Measurements from ENCODE around the gene LCK. TPM values are rescaled to one million over a fixed set of nuclear protein-coding genes. Genes with fewer than 3 reads are reported as not detected.
A peak's percentile ranks its signal among the peaks of the same experiment; 100 is the strongest.

LCK gene
- total and polyA plus RNA-seq, 12 donors: 0.25 to 7.1 (median 0.62) TPM

DNA sequence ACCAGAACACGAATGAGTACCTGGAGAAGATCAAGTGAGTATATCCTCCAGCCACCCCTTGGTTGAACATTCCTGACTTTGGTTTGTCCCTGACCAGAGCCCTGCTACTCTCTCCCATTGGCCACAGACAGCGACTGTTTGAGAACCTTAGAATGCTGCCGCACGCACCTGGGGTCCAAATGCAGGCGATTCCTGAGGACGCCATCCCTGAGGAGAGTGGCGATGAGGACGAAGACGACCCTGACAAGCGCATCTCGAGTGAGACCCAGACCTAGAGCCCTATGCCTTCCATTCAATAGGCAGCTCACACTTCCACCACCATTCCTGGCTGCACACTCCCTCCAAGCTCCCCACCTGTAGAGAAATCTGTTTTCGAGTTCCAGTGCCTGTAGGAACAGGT lies 80.5 kb downstream of the LCK start:
- Histone ChIP-seq H3K27ac (no peak overlapping the region), H3K9me3 (no peaks in the 10 kb centered on the region), H3K36me3 (peaks cover 0 to 80% (median 51%) of the 10 kb centered on the region in 9 donors), H3K4me1 (peaks cover 0 to 22% (median 17%) of the 10 kb centered on the region in 9 donors), H3K4me3 (no peak overlapping the region), H3K27me3 (peaks cover 0 to 11% (median 0%) of the 10 kb centered on the region in 7 donors)
- whole genome bisulfite sequencing, 2 donors: 89 to 91% methylated on average over 12 of the region's 12 CpGs
- intact Hi-C loops (cut with DNase I): no loop called here
- ATAC-seq: no peak
- no peak for TF ChIP-seq CTCF (IDR thresholded peaks at IDR 0.05)
- no peak for DNase-seq

DNA sequence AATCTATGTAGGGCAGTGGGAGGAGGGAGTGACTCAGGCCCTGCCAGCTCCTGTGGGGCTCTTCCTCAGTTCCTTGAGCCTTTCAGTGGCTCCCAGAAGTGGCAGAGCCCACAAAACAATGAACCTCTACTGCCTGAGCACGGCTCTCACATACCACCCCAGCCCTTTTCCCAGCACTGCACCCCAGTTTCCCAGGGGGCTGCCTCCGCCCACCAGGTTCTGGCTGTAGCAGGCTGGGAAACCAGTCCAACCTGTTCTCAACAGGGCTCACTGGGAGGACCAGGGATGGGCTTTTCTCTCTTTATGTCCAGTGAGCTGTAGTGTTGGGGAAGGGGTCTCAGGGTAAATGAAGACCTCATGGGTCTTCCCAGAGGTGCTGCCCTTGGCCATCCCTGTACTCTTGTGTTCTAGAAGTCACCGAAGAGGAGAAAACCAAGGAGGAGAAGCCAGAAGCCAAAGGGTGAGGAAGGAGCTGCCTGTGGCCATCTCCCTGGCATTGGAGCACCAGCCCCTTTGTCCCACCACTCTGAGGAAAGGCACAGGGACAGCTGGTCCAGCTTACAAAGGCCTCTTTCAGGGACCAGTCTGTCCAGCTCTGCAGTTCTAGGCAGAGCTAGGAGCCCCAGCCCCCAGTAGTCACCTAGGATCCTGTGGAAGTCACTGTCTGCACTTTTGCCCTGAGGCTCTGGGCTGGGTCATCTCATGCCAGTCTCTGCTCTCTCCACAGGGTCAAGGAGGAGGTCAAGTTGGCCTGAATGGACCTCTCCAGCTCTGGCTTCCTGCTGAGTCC lies 81.4 kb downstream of the LCK start:
- intact Hi-C loops (cut with DNase I): no loop called here
- H3K36me3 ChIP-seq: peaks cover 0 to 71% (median 45%) of the 10 kb centered on the region in 9 donors

GRCh38 chr1:32333251-32333963 lies 82.3 kb downstream of the LCK start:
- H3K4me3 ChIP-seq: no peak overlapping the region
- DNase-seq: no peak
- ATAC-seq: no peak
- no peak for TF ChIP-seq CTCF (IDR thresholded peaks at IDR 0.05)
- peak overlapping the region in 1 of 10 donors; percentile 26 for H3K27ac ChIP-seq
- intact Hi-C loops (cut with DNase I): no loop called here
- H3K27me3 ChIP-seq: peaks cover 0 to 11% (median 0%) of the 10 kb centered on the region in 7 donors
- 76 to 80% methylated on average over 3 of the region's 3 CpGs for WGBS, 2 donors
- H3K36me3 ChIP-seq: peaks cover 0 to 62% (median 40%) of the 10 kb centered on the region in 9 donors
- peaks cover 0 to 41% (median 36%) of the 10 kb centered on the region in 9 donors for H3K4me1 ChIP-seq
- no peaks in the 10 kb centered on the region for H3K9me3 ChIP-seq

More for the DNA sequence above, 81.4 kb downstream of the LCK start:
- Histone ChIP-seq H3K4me3 (no peak overlapping the region), H3K27me3 (peaks cover 0 to 11% (median 0%) of the 10 kb centered on the region in 7 donors), H3K27ac (peak overlapping the region in 2 of 10 donors; percentile 10 to 26), H3K9me3 (no peaks in the 10 kb centered on the region), H3K4me1 (peaks cover 0 to 31% (median 27%) of the 10 kb centered on the region in 9 donors)
- DNase-seq (no peak), ATAC-seq (no peak)
- no peak for TF ChIP-seq CTCF (IDR thresholded peaks at IDR 0.05)
- WGBS, 2 donors: 83 to 86% methylated on average over 3 of the region's 3 CpGs

- TF ChIP-seq CTCF (IDR thresholded peaks at IDR 0.05): no peak
- 59% methylated on average over 9 of the region's 9 CpGs for WGBS, 2 donors
- intact Hi-C loops (cut with DNase I): no loop called here
- H3K4me1 ChIP-seq: peaks cover 0 to 50% (median 44%) of the 10 kb centered on the region in 9 donors
- no peak for ATAC-seq
- H3K27me3 ChIP-seq: peaks cover 0 to 11% (median 0%) of the 10 kb centered on the region in 7 donors
- peak overlapping the region in 9 of 10 donors; percentile 61 to 89 (median 85) for H3K27ac ChIP-seq
- H3K4me3 ChIP-seq: peak overlapping the region in 9 of 10 donors; percentile 55 to 81 (median 72)
- no peaks in the 10 kb centered on the region for H3K9me3 ChIP-seq
- no peak for DNase-seq
- peaks cover 0 to 52% (median 31%) of the 10 kb centered on the region in 9 donors for H3K36me3 ChIP-seq
These were observed 83.3 kb downstream of the LCK start for GRCh38 chr1:32334274-32334861.

All from heart right ventricle (tissue), 16 donors.